GM19240 (cell line): ENCODE data around the gene SFXN1.
"Not testable (repeated sequence)": the region's sequence is repeated elsewhere in the genome, so short reads cannot be mapped to it uniquely, and the experiment has no call there.

ENCODE experiments used
- DNase-seq: peaks from one replicate; pipeline ENCODE4 v3.0.0; 2011; ENCODE audit warnings: low spot score; ENCODE audit not compliant: insufficient read length

SFXN1 gene

GRCh38 chr5:175478384-175479124 is at the start of gene SFXN1:
TSS of gene SFXN1 (plus strand) at chr5:175478560. CDS start at chr5:175492104, 13,544 bp downstream.
- peak; percentile 86 for DNase-seq

GRCh38 chr5:175434800-175435199 is 43.6 kb upstream of the SFXN1 start:
- DNase-seq: no peak

- DNase-seq: no peak
These were observed 42.0 kb upstream of the SFXN1 start for GRCh38 chr5:175436359-175436758.

- DNase-seq: no peak
These were observed 40.0 kb upstream of the SFXN1 start for GRCh38 chr5:175438234-175438857.

- no peak for DNase-seq
These were observed 34.8 kb upstream of the SFXN1 start for GRCh38 chr5:175443514-175444059.

- DNase-seq: peak; percentile 20
These were observed 34.1 kb upstream of the SFXN1 start, which contains the start of gene DRD1 for GRCh38 chr5:175444060-175444904. TSS of gene DRD1 (minus strand) at chr5:175444182. CDS start at chr5:175443099, 1,083 bp downstream.

DNA sequence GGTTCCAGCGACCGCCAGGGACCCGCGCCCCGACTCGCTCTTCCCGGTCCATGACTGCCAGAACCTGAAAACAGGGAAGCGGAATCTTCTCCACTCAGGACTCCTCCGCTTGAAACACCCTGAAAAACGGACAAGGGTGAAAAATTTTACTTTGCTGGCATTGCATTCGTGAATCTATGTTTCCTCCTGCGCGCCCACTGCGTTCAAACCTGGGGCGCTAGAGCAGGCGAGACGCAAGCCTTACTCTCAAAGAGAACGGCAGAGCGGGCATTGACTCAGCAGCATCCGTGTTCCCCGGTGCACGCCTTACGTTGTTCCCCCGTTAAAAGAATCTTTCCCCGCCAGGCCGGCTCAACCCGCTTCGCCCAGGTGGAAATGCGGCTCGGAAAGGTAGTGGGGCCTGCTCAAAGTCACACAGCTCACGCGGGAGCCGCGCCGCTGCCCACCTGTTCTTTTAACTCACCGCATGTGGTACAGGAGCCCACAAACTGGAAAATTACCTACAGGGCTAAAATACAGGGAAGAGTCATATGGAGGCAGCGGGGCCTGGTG is 33.4 kb upstream of the SFXN1 start:
- no peak for DNase-seq

- not testable (repeated sequence) for DNase-seq
These were observed 32.0 kb upstream of the SFXN1 start for GRCh38 chr5:175446378-175446777.

DNA sequence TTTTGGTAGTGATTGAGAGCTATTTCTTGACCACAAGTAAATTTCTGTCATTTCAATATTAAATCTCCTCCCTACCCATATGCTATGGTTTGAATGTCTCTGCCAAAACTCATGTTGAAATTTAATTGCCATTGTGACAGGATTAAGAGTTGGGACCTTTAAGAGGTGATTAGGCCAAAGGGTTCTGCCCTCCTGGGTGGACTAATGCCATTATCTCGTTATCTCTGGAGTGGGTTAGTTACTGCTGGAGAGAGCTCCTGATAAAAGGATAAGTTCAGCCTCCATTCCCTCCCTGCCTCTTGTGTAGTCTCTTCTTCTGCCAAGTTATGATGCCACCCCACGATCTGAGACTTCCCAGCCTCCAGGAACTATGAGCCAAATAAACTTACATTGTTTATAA is 30.8 kb upstream of the SFXN1 start:
- DNase-seq: no peak

DNA sequence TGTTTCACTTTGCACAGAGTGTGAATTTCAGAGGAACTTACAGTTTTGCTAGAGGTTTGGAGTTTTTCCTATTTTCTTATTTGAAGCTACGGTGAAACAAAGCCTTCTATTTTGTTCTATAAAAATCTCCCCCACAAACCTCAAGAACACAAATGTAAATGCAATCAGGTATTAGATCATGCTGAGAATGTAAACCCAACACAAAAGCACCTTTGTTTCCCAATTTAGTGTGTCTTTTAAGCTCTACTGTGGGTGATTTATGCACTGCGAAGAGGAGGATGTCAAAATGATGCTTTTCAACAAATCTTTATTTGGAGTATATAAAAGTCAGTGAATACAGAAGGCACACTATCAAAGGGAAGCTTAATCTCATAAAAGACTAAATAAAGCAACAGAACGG is 30.1 kb upstream of the SFXN1 start:
- DNase-seq: no peak

GRCh38 chr5:175452166-175452565 is 26.2 kb upstream of the SFXN1 start:
- DNase-seq: no peak

GRCh38 chr5:175454338-175454737 is 24.0 kb upstream of the SFXN1 start:
- DNase-seq: not testable (repeated sequence)

- DNase-seq: no peak
These were observed 22.1 kb upstream of the SFXN1 start for GRCh38 chr5:175456105-175456742.

GRCh38 chr5:175457466-175457865 is 20.9 kb upstream of the SFXN1 start:
- DNase-seq: no peak

DNA sequence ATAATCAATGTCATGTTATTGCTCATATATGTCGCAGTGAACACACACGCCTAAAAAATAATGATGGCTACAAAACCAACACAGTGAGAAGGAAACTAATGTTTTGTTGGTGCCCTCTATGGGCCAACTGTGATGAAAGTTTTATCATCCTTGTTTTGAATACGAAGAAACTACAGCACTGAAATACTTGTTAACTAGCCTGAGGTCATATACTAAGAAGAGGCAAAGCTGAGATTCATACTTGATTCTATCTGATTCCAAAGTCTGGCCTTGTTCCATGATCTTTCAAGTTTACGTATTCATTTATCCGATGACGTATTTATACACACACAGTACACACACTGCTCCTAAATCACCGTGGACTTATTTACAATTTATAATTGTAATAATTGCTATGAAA is 18.2 kb upstream of the SFXN1 start:
- DNase-seq: no peak

GRCh38 chr5:175460552-175460951 is 17.8 kb upstream of the SFXN1 start:
- no peak for DNase-seq

DNA sequence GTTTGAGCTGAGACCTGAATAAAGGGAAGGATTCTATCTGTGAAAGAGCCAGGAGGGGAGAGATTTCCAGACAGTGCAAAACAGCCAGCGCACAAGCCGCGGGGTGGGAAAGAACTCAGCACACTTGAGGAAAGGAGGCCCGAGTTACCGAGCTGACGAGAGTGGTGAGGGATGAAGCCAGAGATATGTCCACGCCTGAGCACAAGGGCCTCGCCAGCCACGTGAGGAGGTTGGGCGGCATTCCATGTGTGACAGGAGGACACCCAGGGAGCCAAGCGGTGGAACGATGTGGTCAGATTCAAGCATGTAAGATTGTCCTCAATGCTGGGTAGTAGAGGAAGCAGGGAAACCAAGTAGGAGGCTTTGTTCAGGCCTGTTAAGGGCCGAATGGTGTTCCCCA is 17.0 kb upstream of the SFXN1 start:
- DNase-seq: no peak

- no peak for DNase-seq
These were observed 14.7 kb upstream of the SFXN1 start for GRCh38 chr5:175463641-175464040.

- no peak for DNase-seq
These were observed 14.1 kb upstream of the SFXN1 start for GRCh38 chr5:175464074-175464941.

- no peak for DNase-seq
These were observed 13.5 kb upstream of the SFXN1 start for GRCh38 chr5:175464942-175465233.
